Smooth muscle cell (in vitro differentiated cells): ENCODE measurements around the gene ACVR1B. TPM values are rescaled to one million over a fixed set of nuclear protein-coding genes. Genes with fewer than 3 reads are reported as not detected.

ENCODE experiments used
- DNase-seq: peaks from one replicate; lab custom pipeline; 2025; ENCODE audit not compliant: unreplicated experiment; lab: John Stamatoyannopoulos, UW
- H2AFZ ChIP-seq: fragments of 200-600 bp; sonication (generic); 2 replicates; pipeline ENCODE4 v1.6.0; 2016; ENCODE audit warnings: antibody characterized with exemption, low read depth, mild to moderate bottlenecking
- H3F3A ChIP-seq: fragments of 200-600 bp; sonication (generic); 2 replicates; pipeline ENCODE4 v1.6.0; 2017; ENCODE audit warnings: antibody characterized with exemption, low read depth
- H3K27ac ChIP-seq: fragments of 200-600 bp; sonication (generic); 2 replicates; pipeline ENCODE4 v1.5.1; 2016; ENCODE audit warnings: low read depth, mild to moderate bottlenecking
- H3K27me3 ChIP-seq: fragments of 200-600 bp; sonication (generic); 2 replicates; pipeline ENCODE4 v1.6.1; 2016; ENCODE audit warnings: low read depth, mild to moderate bottlenecking
- H3K36me3 ChIP-seq: fragments of 200-600 bp; sonication (generic); 2 replicates; pipeline ENCODE4 v1.5.1; 2016; ENCODE audit warnings: low read depth
- H3K4me1 ChIP-seq: fragments of 200-600 bp; sonication (generic); 2 replicates; pipeline ENCODE4 v1.5.1; 2016; ENCODE audit warnings: low read depth
- H3K4me2 ChIP-seq: fragments of 200-600 bp; sonication (generic); 2 replicates; pipeline ENCODE4 v1.6.0; 2016; ENCODE audit warnings: mild to moderate bottlenecking
- H3K4me3 ChIP-seq: fragments of 200-600 bp; sonication (generic); 2 replicates; pipeline ENCODE4 v1.5.1; 2016; ENCODE audit warnings: mild to moderate bottlenecking
- H3K79me2 ChIP-seq: fragments of 200-600 bp; sonication (generic); 2 replicates; pipeline ENCODE4 v1.6.0; 2016; ENCODE audit warnings: low read depth, mild to moderate bottlenecking
- H3K9ac ChIP-seq: fragments of 200-600 bp; sonication (generic); 2 replicates; pipeline ENCODE4 v1.6.0; 2016; ENCODE audit warnings: low read depth
- H3K9me3 ChIP-seq: fragments of 200-600 bp; sonication (generic); replicated peaks from 2 replicates; pipeline ENCODE4 v1.5.1; 2016; ENCODE audit warnings: low read depth
- H4K20me1 ChIP-seq: fragments of 200-600 bp; sonication (generic); 2 replicates; pipeline ENCODE4 v1.6.0; 2016; ENCODE audit warnings: low read depth
- CTCF ChIP-seq: fragments of 200-600 bp; sonication (generic); IDR thresholded peaks from 2 replicates; pipeline ENCODE4 v1.5.1; 2017; ENCODE audit warnings: borderline replicate concordance, mild to moderate bottlenecking, antibody characterized with exemption; ENCODE audit not compliant: insufficient read depth, poor library complexity, severe bottlenecking
- WGBS: methylation state at CpG from one replicate; pipeline ENCODE4 v1.1.7; 2016; ENCODE audit warnings: low lambda C conversion rate; 5-methylcytosine and 5-hydroxymethylcytosine counted together
- polyA plus RNA-seq: library from polyadenylated mRNA; unstranded; fragments of >200 nt; fragmentation: Nextera tagmentation; extraction: Ambion mirVana; gene quantifications from 2 replicates; pipeline ENCODE4 v1.2.1, GENCODE V29; 2016
- total RNA-seq: library from RNA; depleted of rRNA; stranded (reverse); fragments of >200 nt; gene quantifications from 2 replicates; pipeline ENCODE4 v1.2.3, GENCODE V29; 2014

The ACVR1B gene
- total and polyA plus RNA-seq, 2 experiments from 2014 or later = 1.9 to 4.0 TPM

DNA sequence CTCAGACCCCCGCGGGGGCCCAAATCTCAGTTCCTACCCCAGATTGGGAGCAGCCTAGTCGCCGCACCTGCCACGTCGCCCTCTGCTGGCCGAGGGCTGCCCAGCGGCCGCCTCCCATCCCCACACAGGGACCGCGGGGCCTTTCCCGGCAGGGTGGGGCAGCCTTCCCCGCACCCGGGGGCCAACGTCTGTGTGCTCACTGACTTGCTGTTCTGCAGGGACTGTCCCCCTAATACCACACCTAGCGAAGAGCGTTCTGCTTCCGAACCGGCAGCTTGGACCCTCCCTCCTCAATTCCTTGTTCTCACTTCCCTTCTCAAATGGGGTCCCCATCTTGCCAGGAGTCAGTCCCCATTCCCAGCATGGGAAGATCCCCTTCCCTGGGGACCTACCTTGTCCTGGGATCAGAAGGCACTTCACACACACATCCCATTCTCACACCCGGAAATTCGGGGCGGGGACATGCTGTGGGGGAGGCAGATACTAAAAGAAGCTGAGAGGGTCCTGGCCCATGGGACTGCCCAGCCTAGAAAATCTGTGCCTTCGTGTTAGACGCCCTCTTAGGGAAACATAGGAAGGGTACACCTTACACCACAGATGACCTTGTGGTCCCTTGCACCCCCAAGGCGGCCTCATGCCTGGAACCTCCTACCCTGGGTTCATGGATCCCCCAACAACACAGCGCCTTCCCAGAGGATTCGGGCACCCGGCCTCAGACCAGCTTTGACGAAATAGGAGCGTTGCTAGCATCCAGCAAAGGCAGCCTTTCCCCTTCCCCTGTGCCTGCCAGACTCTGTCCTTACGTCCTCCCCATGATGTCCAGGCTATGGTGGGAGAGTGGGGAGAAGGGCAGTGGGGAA, 27.8 kb upstream of the ACVR1B start:
- Histone ChIP-seq H3K27me3 (no peaks in the 10 kb centered on the region), H3K36me3 (no peaks in the 10 kb centered on the region), H3K4me3 (no peak overlapping the region), H3K9me3 (no peaks in the 10 kb centered on the region), H3K4me2 (peak overlapping the region; percentile 74), H3K79me2 (no peaks in the 10 kb centered on the region), H4K20me1 (no peaks in the 10 kb centered on the region), H3K9ac (no peak overlapping the region), H3K27ac (no peak overlapping the region), H2AFZ (no peak overlapping the region), H3F3A (no peaks in the 10 kb centered on the region), H3K4me1 (peaks cover 7% of the 10 kb centered on the region)
- TF ChIP-seq CTCF = peak; percentile 74
- DNase-seq = no peak
- WGBS = 49% methylated on average over 25 of the region's 31 CpGs

DNA sequence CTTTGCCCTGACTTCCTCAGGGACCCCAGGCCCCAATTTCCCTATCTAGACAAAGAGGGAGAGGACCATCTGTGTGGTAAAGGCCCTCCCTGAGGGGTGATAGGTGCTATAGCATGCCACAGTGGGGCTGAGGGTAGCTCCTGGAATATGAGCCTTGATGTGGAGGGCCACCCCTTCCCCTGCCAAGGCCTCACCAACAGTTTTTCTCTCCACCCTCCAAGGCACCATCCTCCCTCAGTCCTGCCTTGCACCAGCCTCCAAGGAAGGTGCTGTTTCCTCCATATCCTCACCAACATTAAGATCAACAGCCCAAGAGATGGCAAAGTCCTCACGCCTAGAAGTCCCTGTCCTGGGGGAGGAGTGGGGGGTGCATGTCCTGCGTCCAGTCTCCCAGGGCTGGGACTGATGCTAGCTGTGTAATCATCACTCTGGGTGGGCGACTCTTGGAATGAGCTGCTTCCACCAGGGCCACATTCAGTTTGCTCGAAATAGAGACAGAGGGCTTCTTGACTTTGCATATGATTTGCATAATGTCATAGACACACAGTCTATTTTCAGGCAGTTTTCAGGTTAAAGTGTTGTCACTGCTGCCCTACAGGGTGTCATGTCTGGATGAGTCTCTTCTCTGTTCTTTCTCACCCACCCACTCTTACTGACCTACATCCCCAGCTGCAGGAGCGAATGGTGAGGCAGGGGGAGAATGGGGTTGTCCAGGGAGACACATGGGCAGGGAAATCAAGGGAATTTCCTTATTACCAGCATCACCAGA, 26.8 kb upstream of the ACVR1B start:
- Histone ChIP-seq H3K27me3 (no peaks in the 10 kb centered on the region), H3K36me3 (no peaks in the 10 kb centered on the region), H3K4me1 (peaks cover 7% of the 10 kb centered on the region), H3F3A (no peaks in the 10 kb centered on the region), H4K20me1 (no peaks in the 10 kb centered on the region), H3K79me2 (no peaks in the 10 kb centered on the region), H3K9me3 (no peaks in the 10 kb centered on the region), H3K4me2 (no peak overlapping the region), H3K27ac (no peak overlapping the region), H3K9ac (no peak overlapping the region), H2AFZ (no peak overlapping the region), H3K4me3 (no peak overlapping the region)
- DNase-seq = no peak
- 76% methylated on average over 5 of the region's 5 CpGs for WGBS
- TF ChIP-seq CTCF = no peak

DNA sequence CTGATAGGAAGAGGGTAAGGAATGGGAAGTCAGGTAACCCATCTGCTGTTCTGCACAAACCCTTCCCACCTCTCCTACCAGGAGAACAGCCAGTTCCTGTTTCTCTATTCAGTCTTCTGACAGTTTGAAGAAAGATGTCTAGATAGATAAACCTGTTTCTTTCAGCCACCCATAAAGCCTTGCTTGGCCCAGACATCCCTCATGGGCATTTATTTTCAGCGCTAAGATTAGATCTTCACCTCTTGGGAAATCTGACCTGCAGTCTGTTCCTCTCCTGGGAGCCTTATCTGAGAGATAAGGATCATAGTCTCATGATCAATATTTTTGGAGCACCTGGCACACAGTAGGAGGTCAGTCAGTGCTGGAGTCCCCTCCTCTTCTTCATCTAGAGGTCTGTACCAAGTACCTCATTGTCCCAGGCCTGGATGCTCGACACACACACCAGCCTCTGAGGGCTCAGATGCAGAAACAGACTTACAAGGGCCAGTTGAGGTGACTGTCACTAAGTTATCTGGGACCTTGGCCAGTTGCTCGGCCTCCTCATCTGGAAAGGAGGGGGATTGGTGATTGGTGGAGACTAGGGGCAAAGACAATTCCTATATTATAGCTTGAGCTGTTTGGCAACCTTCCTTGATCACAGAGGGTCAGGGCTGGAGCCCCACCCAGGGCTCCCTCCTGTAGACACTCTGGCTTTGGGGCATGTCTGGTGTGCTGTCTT, 26.0 kb upstream of the ACVR1B start:
- Histone ChIP-seq H3K9me3 (no peaks in the 10 kb centered on the region), H3K4me3 (no peak overlapping the region), H3K27me3 (no peaks in the 10 kb centered on the region), H3K4me1 (peaks cover 7% of the 10 kb centered on the region), H3K36me3 (no peaks in the 10 kb centered on the region), H3K27ac (no peak overlapping the region), H3K9ac (no peak overlapping the region), H3K4me2 (no peak overlapping the region), H3F3A (no peaks in the 10 kb centered on the region), H3K79me2 (no peaks in the 10 kb centered on the region), H4K20me1 (no peaks in the 10 kb centered on the region), H2AFZ (peak overlapping the region; percentile 21)
- TF ChIP-seq CTCF = no peak
- WGBS = 82% methylated on average over 3 of the region's 3 CpGs
- no peak for DNase-seq
